GM23248 (cell line): ENCODE results near the gene HTR3B.

Experiments
- EZH2 ChIP-seq: fragments of 200-600 bp; sonication (generic); IDR thresholded peaks from 2 replicates; pipeline ENCODE4 v1.6.1; 2018; ENCODE audit warnings: antibody characterized with exemption, mild to moderate bottlenecking; ENCODE audit not compliant: insufficient read depth, poor library complexity, severe bottlenecking
- EZH2phosphoT487 ChIP-seq: fragments of 200-600 bp; sonication (generic); IDR thresholded peaks from 2 replicates; pipeline ENCODE4 v1.6.1; 2018; ENCODE audit warnings: antibody characterized with exemption, moderate library complexity, mild to moderate bottlenecking, low read depth; ENCODE audit not compliant: insufficient read depth

DNA sequence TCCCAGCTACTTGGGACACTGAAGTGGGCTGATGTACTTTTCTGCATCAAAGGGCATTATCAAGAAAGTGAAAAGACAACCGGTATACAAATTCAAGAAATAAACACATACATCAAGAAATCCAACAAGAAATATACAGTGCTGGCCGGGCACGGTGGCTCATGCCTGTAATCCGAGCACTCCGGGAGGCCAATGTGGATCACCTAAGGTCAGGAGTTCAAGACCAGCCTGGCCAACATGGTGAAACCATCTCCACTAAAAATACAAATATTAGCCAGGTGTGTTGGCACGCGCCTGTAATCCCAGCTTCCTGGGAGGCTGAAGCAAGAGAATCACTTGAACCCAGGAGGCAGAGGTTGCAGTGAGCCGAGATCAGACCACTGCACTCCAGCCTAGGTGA lies 38.7 kb upstream of the HTR3B start:
- no peak for TF ChIP-seq EZH2
- no peak for TF ChIP-seq EZH2phosphoT487
